Urinary bladder (tissue), 4 donors: ENCODE measurements around the gene NPB. TPM values are rescaled to one million over a fixed set of nuclear protein-coding genes. Genes with fewer than 3 reads are reported as not detected.
"Not testable (repeated sequence)": the region's sequence is repeated elsewhere in the genome, so short reads cannot be mapped to it uniquely, and the experiment has no call there.

ENCODE experiments used
- DNase-seq: peaks from one replicate; pipeline ENCODE4 v3.0.0-alpha.2; 2015; ENCODE audit errors: extremely low spot score
- H3K27ac ChIP-seq: one replicate; pipeline ENCODE4 v1.5.1; 2013; ENCODE audit warnings: low read depth, mild to moderate bottlenecking, moderate library complexity
- H3K36me3 ChIP-seq: one replicate; pipeline ENCODE4 v1.6.1; 2013; ENCODE audit warnings: mild to moderate bottlenecking, moderate library complexity; ENCODE audit not compliant: insufficient read depth
- H3K4me1 ChIP-seq: one replicate; pipeline ENCODE4 v1.6.1; 2013; ENCODE audit warnings: mild to moderate bottlenecking, moderate library complexity; ENCODE audit not compliant: insufficient read depth
- H3K4me3 ChIP-seq: one replicate; pipeline ENCODE4 v1.5.1; 2013; ENCODE audit warnings: low read depth, low read length
- WGBS: extraction: QIAGEN DNeasy Blood & Tissue Kit; methylation state at CpG from one replicate; pipeline ENCODE4 v1.1.7; 2013; 5-methylcytosine and 5-hydroxymethylcytosine counted together
- polyA plus RNA-seq: library from polyadenylated mRNA; stranded (reverse); fragments of 200-250 nt; gene quantifications from one replicate; pipeline ENCODE4 v1.2.3, GENCODE V29; 2013
- total RNA-seq: library from RNA; depleted of rRNA; stranded (reverse); fragments of >200 nt; gene quantifications from one replicate; pipeline ENCODE4 v1.2.3, GENCODE V29; 2014
- donor health status: healthy with polysubstance abuse.
- donor health status: healthy.

The NPB gene
- total and polyA plus RNA-seq, 2 donors, result 0.69 to 0.85 TPM

DNA sequence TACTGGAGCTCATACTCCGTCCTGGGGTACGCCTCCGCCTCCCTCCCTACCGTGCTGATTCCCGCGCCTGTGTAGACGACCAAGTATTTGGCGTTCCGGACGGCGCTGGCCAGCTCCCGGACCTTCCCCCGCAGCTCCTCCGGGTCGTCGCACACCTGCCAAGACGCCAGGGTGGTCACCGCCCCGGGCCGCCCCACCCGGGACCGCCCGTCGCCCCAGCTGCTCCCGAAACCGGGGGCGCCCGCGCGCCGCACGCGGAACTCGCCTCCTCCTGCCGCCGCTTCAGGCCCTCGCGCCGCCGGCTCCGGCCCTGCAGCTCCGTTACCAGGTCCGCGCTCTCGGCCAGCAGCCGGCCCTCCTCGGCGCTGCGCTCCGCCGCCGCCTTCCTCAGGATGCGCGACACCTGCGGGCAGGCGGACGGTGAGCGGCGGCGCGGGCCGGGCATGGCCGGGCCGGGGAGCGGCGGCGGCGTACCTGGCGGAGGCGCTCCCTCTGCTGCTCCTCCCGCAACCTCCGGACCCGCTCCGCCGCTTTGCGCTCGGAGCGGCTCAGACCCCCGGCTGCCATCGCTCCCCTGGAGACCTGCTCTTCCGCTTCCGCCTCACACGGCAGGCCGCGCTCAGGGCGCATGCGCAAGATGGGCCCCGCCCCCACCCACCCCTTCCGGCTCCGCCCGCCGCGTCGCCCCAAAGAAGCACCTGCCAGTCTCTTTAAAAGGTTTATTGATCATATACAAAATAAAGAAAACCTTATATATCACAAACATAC, 15.7 kb downstream of the NPB start, which contains the start of gene SIRT7:
Gene SIRT7, minus strand, starts transcription at position 612 of the 768 bp plus-strand sequence. Its CDS starts 45 bp downstream, at position 567.
- under 1% methylated on average over 94 of the region's 94 CpGs for WGBS
- H3K27ac ChIP-seq, result peak within 1 kb of the TSS; percentile 72
- H3K4me1 ChIP-seq, result no peaks in the 10 kb centered on the region
- no peak for DNase-seq
- peak within 1 kb of the TSS; percentile 97 for H3K4me3 ChIP-seq
- peaks cover 7% of the 10 kb centered on the region for H3K36me3 ChIP-seq

DNA sequence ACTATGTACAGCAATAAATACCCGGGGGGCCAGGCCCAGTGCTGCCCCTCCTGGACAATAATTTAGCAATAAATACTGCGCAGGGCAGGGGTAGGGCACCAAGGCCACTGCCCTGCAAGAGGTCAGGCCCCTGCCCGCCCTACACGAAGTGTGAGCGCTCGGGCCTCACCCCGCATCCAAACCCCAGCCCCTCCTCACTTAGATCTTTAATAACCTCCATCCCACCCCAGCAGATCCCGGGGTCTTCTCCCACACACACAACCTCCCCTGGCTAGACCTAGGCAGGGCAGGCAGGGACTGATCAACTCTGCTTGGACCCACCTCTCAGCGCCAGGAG, 16.3 kb downstream of the NPB start:
- H3K36me3 ChIP-seq, H3K4me1 ChIP-seq, H3K4me3 ChIP-seq, DNase-seq: not testable (repeated sequence)
- 33% methylated on average over 9 of the region's 9 CpGs for WGBS
- H3K27ac ChIP-seq, result peak overlapping the region; percentile 57

DNA sequence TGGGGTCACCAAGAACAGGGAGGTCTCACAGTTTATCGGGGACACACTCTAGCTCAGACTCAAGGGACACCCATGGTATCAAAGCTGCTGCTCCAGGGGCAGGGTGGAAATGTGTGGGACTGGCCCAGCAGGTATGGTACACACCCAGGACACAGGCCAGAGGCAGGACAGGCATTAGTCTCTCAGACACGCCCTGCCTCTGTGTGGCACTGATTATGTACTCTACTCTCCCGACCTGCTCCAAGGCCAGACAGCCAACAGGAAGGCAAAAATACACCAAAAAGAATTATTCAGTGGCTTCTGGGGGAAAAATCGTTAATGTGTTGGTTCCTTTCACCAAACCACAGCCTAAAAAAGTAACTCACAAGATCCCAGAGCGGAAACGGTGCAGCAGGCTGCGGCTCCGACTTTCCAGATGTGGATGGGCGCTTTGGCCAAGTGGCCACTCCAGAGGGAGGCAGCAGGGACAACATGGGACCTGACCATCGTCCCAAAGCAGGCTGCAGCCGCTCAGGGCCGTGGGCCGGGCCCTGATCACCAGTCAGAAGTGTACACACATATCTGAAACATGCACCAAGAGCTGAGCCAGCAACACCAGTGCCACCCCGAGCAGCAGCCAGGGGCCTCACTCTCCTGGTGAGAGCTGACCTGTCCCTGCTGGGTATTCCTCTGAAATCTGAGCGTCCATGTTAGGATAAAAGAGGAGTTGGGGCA, 17.0 kb downstream of the NPB start:
- Histone ChIP-seq H3K4me3 (no peak overlapping the region), H3K36me3 (peaks cover 7% of the 10 kb centered on the region), H3K27ac (peak overlapping the region; percentile 64), H3K4me1 (no peaks in the 10 kb centered on the region)
- no peak for DNase-seq
- WGBS, result 85% methylated on average over 15 of the region's 15 CpGs

DNA sequence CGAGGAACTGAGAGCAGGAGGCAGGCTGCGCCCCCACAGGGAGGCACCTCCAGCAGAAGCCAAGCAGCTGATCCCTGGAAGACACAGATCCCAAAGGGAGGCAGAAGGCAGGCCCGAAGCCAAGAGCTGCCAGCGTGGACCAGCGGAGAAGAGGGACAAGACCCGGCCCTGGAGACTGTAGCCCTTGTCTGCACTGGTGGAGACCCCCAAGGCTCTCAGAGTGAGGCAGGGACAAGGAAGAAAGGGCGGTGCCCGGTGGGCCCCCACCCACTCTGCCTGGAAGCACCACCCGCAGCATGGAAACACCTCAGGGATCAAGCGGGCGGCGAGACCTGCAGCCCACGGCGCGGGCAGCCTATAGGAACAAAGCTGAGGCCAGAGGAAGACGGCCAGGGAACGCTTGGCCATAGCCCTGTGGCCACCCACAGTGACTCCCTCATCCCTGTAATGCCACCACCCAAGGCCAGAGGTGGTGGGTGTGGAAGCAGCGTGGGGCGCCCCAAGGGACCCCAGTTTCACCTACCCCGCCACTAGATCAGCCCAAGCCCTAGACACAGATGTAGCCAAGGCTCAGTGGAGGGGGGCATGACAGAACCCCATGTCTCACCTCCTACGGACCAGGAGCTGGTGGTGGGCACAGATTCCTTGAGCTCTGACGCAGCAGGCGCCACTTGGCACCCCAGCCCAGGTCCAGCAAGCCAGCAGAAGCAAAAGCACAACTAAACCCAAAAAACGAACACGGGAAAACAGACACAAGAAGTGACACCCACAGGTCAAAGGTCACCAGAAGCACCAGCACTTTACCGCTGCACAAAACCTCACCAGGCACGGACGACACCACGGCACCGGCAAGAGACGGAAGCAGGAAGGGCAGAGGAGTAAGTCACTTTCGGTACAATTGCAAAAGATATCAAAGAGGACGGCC, 18.8 kb downstream of the NPB start:
- Histone ChIP-seq H3K4me1 (no peaks in the 10 kb centered on the region), H3K4me3 (no peak overlapping the region), H3K36me3 (no peaks in the 10 kb centered on the region), H3K27ac (no peak overlapping the region)
- WGBS, result 85% methylated on average over 33 of the region's 33 CpGs
- no peak for DNase-seq

DNA sequence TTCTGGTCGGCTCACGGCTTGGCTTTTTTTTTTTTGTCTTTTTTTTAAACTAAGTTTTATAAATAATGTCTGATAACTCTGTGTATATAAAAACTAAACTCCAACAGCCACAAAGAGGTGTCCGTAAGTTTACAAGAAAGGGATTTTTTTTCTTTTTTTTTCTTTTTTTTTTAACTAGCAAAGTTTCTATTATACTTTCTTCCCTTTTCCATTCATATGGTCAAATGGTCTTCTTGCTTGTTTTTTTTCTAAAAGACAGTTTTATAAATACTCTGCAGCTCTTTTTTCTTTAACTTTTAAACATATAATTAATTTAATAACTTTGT, 19.5 kb downstream of the NPB start:
- Histone ChIP-seq H3K27ac (no peak overlapping the region), H3K4me3 (no peak overlapping the region), H3K36me3 (no peaks in the 10 kb centered on the region), H3K4me1 (no peaks in the 10 kb centered on the region)
- 84% methylated on average over 3 of the region's 3 CpGs for WGBS
- DNase-seq, result no peak

DNA sequence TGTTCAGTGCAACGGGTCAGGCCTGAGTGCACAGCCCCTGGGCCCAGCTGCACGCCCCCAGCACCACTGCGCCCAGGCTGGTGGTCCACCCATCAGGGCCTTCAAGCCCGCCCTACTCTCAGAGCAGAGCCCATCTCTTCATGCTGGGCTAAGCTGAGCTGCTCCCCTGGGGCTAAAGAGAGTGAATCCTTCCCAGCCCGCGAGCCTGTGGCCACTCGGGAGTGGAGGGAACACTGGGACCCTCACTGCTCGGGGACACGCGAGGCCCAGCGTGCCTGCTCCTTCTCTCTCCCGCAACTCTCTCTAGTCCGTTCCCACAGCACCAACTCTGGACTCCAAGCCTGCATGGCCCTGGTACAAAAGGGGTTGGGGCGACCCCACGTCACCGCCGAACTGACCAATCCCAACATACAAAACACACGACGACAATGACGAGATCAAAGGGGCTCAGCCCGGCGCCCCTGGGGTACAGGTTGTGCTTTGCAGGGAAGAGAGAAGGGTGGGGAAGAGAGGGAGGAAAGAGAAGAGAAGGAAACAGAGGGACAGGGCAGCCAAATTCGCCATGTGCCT, 20.0 kb downstream of the NPB start:
- DNase-seq, result no peak
- Histone ChIP-seq H3K4me1 (no peaks in the 10 kb centered on the region), H3K36me3 (no peaks in the 10 kb centered on the region), H3K4me3 (no peak overlapping the region), H3K27ac (no peak overlapping the region)
- 94% methylated on average over 23 of the region's 23 CpGs for WGBS

DNA sequence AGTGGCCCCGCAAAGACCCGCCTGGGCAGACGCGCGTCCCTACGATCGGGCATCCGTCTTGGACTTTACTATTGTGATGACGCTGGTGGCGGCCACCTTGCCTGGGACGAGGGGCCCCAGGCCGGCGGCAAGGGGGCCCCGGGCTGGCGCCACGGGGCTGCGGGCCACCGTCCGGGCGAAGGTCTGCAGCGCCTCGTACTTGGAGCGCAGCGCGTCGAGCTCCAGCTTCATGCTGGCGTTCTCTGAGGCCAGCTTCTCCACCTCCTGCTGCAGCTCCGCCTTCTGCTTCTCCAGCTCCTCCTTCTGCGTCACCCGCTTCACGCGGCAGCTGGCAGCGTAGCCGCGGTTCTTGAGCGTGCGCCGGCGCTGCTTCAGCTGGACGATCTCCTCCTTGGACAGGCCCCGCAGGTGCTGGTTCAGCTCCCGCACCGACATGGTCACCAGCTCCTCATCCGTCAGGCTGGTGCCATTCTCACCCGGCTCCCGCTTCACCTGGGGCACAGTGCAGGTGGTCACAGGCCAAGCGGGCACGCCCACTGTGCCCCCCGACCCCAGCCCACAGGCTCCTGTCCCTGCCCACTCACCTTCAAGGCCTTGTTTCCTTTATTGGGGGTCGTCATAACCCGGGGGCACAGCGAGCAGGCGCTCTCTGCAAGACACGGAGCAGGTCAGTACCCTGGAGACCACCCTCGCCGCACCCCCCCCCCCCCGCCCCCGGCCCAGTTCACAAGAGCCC, 20.7 kb downstream of the NPB start:
- no peak for DNase-seq
- Histone ChIP-seq H3K4me1 (no peaks in the 10 kb centered on the region), H3K27ac (no peak overlapping the region), H3K4me3 (peak overlapping the region; percentile 3), H3K36me3 (no peaks in the 10 kb centered on the region)
- 86% methylated on average over 58 of the region's 58 CpGs for WGBS

DNA sequence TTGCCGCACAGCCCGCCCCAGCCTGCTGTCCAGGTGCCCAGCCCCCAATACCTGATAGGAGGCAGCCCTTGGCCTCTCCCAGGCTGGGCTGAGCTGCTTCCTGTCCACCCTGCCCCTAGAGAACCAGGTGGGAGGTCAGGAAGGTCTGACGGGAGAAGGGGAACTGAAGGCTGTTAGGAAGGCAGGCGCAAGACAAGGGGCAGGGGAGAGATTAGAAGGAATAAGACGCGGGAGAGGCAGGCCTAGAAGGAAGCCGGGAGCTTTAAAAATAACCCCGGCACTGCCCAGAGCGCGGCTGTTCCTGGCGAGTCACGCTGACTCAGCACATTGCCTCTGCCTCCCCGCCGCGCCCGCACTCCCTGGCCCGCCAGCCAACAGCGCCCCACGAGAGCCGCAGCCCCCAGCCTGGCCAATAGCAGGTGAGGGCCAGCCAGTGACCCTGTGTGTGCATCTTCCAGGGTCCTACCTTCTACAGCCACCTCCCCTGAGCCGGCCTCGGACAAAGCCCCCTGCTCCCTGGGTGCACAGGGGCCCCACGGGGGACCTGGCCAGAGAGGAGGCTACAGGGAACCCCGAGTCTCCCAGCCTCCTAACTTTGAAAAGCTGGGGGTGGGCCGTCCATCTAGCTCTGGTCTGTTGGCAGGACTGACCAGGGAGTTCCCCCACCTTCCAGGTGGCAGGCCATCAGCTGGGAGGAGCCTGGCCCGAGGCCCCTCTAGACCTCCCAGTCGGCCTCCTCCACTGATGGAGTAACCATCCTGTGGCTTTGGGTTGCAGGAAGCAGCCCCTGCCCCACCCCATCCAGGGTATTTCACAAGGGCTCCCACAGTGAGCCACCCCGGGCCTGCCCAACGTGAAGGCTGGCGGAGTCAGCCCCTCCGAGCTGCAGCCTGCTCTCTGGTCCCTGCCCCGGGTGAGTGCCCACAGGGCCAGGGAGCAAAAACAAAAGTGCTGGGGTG, 21.5 kb downstream of the NPB start:
- Histone ChIP-seq H3K4me3 (peak overlapping the region; percentile 3), H3K27ac (peak overlapping the region; percentile 41), H3K36me3 (no peaks in the 10 kb centered on the region), H3K4me1 (no peaks in the 10 kb centered on the region)
- WGBS, result 23% methylated on average over 32 of the region's 32 CpGs
- DNase-seq, result no peak

DNA sequence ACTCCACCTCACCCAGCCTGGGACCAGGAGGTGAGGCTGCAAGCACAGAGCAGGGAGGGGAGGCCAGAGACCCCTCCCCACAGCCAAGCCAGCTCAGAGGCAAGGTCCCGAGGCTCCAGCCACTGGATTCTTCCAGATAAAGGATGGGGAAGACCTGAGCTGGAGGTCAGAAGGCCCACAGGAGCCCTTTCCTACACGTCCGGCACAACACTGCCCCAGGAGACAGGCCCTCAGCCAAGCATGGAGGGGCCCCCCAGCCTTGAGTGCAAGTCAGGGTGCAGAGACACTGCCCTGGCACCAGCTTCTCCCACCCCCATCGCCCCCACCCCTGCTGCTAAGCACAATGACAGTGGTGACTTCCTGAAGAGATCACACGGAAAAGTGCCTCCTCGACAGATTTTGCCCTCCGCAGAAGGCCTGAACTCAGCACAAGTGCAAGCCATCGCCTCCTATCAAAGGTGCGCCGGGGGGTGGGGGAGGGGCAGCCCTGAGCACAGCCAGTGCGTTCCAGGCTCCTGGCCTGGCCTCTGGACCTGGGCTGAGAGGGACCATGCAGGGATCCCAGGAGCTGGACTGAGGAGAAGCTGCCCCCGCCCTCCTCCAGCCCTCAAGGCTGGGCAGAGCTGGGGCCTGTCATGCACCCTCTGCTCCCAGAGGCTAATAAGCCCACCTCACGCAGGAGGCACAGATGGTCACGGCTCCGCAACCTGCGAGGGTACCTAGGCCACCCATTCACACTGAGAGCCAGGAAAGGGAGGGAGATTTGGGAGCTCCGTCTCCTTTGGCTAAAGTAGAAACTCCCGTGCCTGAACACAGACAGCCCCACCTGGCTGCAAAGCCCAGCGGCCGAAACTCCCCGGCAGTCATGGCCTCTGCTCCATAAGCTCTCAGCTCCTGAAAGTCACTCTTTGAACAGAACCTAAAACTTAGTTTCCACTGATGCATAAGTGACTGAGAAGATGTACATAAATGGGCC, 22.8 kb downstream of the NPB start:
- no peak for DNase-seq
- WGBS, result 67% methylated on average over 21 of the region's 21 CpGs
- no peak overlapping the region for H3K27ac ChIP-seq
- H3K4me3 ChIP-seq, result no peak overlapping the region
- H3K4me1 ChIP-seq, result no peaks in the 10 kb centered on the region
- H3K36me3 ChIP-seq, result no peaks in the 10 kb centered on the region

DNA sequence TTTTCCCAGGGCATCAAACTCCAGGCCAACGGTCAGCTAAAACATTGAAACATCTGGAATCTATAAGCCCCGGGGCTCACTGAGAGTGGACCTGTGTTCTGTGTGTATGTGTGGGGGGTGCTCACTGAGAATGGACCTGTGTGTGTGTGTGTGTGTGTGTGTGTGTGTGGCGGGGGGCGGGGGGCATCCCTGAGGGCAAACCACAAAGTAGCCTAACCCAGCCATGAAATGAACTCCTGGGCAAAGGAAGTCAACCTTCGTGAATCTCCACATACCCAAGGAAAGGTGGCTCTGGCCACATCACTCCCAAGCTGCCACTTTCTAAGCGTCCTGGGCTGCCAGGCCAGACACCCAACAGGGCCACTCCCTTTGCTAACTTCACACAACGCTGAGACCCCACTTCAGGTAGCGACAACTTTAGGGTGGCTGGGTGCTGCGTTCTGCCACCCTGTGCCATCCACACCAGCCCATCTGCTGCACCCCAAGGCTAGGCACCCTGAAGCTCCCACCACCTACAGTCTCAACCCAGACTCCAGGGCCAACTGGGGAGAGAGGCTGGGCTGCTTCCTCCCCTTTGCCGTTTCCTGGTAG, 23.9 kb downstream of the NPB start:
- H3K4me1 ChIP-seq, result no peaks in the 10 kb centered on the region
- WGBS, result 56% methylated on average over 10 of the region's 10 CpGs
- H3K27ac ChIP-seq, result peak overlapping the region; percentile 83
- H3K4me3 ChIP-seq, result peak overlapping the region; percentile 93
- H3K36me3 ChIP-seq, result no peaks in the 10 kb centered on the region
- no peak for DNase-seq
